Measurements from ENCODE around the gene RAB11FIP3. TPM values are rescaled to one million over a fixed set of nuclear protein-coding genes. Genes with fewer than 3 reads are reported as not detected.

The RAB11FIP3 gene
- total and polyA plus RNA-seq, 2 of the 13 experiments (the other 11 are each of a cell fraction or from before 2014, with no cell fraction given), result 34.3 to 57.6 TPM

DNA sequence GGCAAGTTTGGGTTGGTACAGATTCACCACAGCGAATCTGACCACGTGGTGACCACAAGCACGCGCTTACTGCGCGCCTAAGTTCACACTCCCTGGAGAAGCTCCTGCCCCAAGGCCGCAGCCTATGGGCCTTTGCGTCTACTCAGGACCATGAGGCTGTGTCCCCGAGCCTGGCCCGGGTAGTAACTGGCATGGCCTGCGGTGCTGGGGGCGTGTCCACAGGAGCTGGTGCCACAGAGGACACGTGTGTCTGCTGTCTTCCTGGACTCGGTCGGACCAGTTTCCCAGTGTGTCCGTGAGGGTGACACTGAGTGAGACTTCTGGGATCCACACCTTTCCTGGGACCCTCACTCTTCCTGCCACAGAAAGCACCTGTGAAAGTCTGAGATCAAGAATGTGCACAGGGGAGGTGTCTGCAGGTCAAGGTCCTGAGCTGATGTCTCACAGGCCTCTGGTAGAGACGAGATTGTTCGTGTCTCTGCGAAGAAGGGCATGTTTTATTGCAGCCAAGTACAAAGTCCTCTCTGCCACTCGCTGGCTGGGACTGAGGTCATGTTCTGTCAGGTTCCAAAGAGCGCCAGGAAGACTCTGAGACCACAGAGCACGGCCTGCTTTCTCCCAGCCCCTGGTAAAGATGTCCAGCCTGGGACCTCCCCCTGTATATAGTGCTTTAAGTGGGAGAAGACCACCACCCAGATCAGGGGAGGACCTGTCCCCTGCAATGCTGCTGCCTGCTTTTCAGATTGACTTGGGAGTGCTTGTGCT, 76.9 kb downstream of the RAB11FIP3 start (continued):
- TF ChIP-seq ZFP62 (CRISPR knock-in tag; IDR thresholded peaks at IDR 0.05), result no peak
- no peak for TF ChIP-seq KDM1A (CRISPR knock-in tag; IDR thresholded peaks at IDR 0.05)
- no peak for TF ChIP-seq TAF15 (IDR thresholded peaks at IDR 0.05; ENCODE audit: low read depth, low read length, poor library complexity, severe bottlenecking)
- TF ChIP-seq ZNF660 (CRISPR knock-in tag; IDR thresholded peaks at IDR 0.05; ENCODE audit: borderline replicate concordance, low read depth), result no peak
- no peak for TF ChIP-seq ZNF720 (CRISPR knock-in tag; IDR thresholded peaks at IDR 0.05)
- TF ChIP-seq REPIN1 (CRISPR knock-in tag; IDR thresholded peaks at IDR 0.05; ENCODE audit: borderline replicate concordance, low read depth), result no peak
- TF ChIP-seq ZNF34 (CRISPR knock-in tag; IDR thresholded peaks at IDR 0.05; ENCODE audit: borderline replicate concordance), result no peak
- peak; percentile 22; the same call in 1 of the 2 replicates for TF ChIP-seq ZNF441 (CRISPR knock-in tag; IDR thresholded peaks at IDR 0.05; ENCODE audit: borderline replicate concordance)
- TF ChIP-seq, protein P1, sequence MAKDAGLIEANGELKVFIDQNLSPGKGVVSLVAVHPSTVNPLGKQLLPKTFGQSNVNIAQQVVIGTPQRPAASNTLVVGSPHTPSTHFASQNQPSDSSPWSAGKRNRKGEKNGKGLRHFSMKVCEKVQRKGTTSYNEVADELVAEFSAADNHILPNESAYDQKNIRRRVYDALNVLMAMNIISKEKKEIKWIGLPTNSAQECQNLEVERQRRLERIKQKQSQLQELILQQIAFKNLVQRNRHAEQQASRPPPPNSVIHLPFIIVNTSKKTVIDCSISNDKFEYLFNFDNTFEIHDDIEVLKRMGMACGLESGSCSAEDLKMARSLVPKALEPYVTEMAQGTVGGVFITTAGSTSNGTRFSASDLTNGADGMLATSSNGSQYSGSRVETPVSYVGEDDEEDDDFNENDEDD (CRISPR knock-in tag; IDR thresholded peaks at IDR 0.05; ENCODE audit: borderline replicate concordance), result no peak
- TF ChIP-seq, protein P2, sequence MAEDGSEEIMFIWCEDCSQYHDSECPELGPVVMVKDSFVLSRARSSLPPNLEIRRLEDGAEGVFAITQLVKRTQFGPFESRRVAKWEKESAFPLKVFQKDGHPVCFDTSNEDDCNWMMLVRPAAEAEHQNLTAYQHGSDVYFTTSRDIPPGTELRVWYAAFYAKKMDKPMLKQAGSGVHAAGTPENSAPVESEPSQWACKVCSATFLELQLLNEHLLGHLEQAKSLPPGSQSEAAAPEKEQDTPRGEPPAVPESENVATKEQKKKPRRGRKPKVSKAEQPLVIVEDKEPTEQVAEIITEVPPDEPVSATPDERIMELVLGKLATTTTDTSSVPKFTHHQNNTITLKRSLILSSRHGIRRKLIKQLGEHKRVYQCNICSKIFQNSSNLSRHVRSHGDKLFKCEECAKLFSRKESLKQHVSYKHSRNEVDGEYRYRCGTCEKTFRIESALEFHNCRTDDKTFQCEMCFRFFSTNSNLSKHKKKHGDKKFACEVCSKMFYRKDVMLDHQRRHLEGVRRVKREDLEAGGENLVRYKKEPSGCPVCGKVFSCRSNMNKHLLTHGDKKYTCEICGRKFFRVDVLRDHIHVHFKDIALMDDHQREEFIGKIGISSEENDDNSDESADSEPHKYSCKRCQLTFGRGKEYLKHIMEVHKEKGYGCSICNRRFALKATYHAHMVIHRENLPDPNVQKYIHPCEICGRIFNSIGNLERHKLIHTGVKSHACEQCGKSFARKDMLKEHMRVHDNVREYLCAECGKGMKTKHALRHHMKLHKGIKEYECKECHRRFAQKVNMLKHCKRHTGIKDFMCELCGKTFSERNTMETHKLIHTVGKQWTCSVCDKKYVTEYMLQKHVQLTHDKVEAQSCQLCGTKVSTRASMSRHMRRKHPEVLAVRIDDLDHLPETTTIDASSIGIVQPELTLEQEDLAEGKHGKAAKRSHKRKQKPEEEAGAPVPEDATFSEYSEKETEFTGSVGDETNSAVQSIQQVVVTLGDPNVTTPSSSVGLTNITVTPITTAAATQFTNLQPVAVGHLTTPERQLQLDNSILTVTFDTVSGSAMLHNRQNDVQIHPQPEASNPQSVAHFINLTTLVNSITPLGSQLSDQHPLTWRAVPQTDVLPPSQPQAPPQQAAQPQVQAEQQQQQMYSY (CRISPR knock-in tag; IDR thresholded peaks at IDR 0.05), result no peak
- TF ChIP-seq, protein P3, sequence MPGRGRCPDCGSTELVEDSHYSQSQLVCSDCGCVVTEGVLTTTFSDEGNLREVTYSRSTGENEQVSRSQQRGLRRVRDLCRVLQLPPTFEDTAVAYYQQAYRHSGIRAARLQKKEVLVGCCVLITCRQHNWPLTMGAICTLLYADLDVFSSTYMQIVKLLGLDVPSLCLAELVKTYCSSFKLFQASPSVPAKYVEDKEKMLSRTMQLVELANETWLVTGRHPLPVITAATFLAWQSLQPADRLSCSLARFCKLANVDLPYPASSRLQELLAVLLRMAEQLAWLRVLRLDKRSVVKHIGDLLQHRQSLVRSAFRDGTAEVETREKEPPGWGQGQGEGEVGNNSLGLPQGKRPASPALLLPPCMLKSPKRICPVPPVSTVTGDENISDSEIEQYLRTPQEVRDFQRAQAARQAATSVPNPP (CRISPR knock-in tag; IDR thresholded peaks at IDR 0.05), result no peak
- no peak for TF ChIP-seq HNRNPK (IDR thresholded peaks at IDR 0.05; ENCODE audit: low read depth, low read length, poor library complexity, severe bottlenecking)
- TF ChIP-seq GTF2F1 (IDR thresholded peaks at IDR 0.05; ENCODE audit: low read length), result no peak
- peak; percentile 53; the same call in 1 of the 2 replicates for TF ChIP-seq AHDC1 (CRISPR knock-in tag; IDR thresholded peaks at IDR 0.05; ENCODE audit: borderline replicate concordance)
- TF ChIP-seq RNF2 (conservative IDR thresholded peaks at IDR 0.05; ENCODE audit: low read depth), result 0 out of 2 replicates have a peak, but pooled peaks have one; percentile 45
